Activated CD4-positive, alpha-beta T cell treated with anti-CD3 and anti-CD28 coated beads for 36 hours (primary cell): Measurements from ENCODE around the gene STRIP1. TPM values are rescaled to one million over a fixed set of nuclear protein-coding genes. Genes with fewer than 3 reads are reported as not detected.

ENCODE experiments used
- ATAC-seq: fragments of 200-7000 bp; cut with Tn5 transposase; one replicate; pipeline ENCODE4 v1.10.0; 2021; ENCODE audit warnings: mild to moderate bottlenecking, moderate library complexity
- CTCF ChIA-PET: fragments of 350-600 bp; sonication (Branson Sonifier 250); formaldehyde crosslinking; loops from one replicate; lab custom pipeline; 2021; ENCODE audit warnings: antibody characterized with exemption; lab: Charles Lee
- POLR2A ChIA-PET: fragments of 350-600 bp; sonication (Branson Sonifier 250); formaldehyde crosslinking; loops from one replicate; lab custom pipeline; 2021; ENCODE audit warnings: antibody characterized with exemption, inconsistent platforms; lab: Charles Lee
- DNase-seq: peaks from one replicate; pipeline ENCODE4 v3.0.0-alpha.2; 2020
- H3K27ac Mint-ChIP-seq: one replicate; pipeline ENCODE4 v1.8.0; 2021; ENCODE audit warnings: mixed read lengths
- H3K27me3 Mint-ChIP-seq: one replicate; pipeline ENCODE4 v1.8.0; 2021; ENCODE audit warnings: mixed read lengths
- H3K36me3 Mint-ChIP-seq: one replicate; pipeline ENCODE4 v1.8.0; 2021; ENCODE audit warnings: low read depth, mixed read lengths
- H3K4me1 Mint-ChIP-seq: one replicate; pipeline ENCODE4 v1.8.0; 2021; ENCODE audit warnings: mixed read lengths
- H3K4me3 Mint-ChIP-seq: one replicate; pipeline ENCODE4 v1.8.0; 2021; ENCODE audit warnings: mild to moderate bottlenecking, moderate library complexity, mixed read lengths
- H3K9me3 Mint-ChIP-seq: one replicate; pipeline ENCODE4 v1.8.0; 2021; ENCODE audit warnings: low read depth, mixed read lengths
- intact Hi-C, 2 experiments: fragments of 100-400 bp; cut with DNase I in 1 of 2; cut with micrococcal nuclease in 1 of 2; formaldehyde crosslinking; loops; one replicate each; pipeline versions ENCODE4 v1.14.2 to v1.15.1; 2022 to 2024; cut with DNase I, micrococcal nuclease
- total RNA-seq, 2 experiments: library from RNA; stranded (reverse); gene quantifications; one replicate each; pipeline ENCODE4 v1.2.3, GENCODE V29; 2021

STRIP1 gene
- total RNA-seq, 2 experiments from 2014 or later = 20.7 to 21.5 TPM

GRCh38 chr1:110091381-110091780 lies 57.0 kb downstream of the STRIP1 start:
- ChIA-PET POLR2A (interaction anchor here (0.7 kb wide), 1 partner anchor 213 kb away, joined by 7 read pairs; no protein-coding TSS in a partner anchor), CTCF (interaction anchor here (0.7 to 6.9 kb wide), 9 partner anchors 10 to 405 kb away, joined by 3 to 128 read pairs (median 5); no protein-coding TSS in a partner anchor)
- ATAC-seq (no peak), DNase-seq (no peak)
- H3K4me3 Mint-ChIP-seq = no peak overlapping the region
- H3K4me1 Mint-ChIP-seq = no peaks in the 10 kb centered on the region
- peaks cover 22% of the 10 kb centered on the region for H3K27me3 Mint-ChIP-seq
- H3K36me3 Mint-ChIP-seq = no peaks in the 10 kb centered on the region
- no peak overlapping the region for H3K27ac Mint-ChIP-seq
- no peaks in the 10 kb centered on the region for H3K9me3 Mint-ChIP-seq
- intact Hi-C loops = no loop called here

GRCh38 chr1:110091791-110092190 lies 57.4 kb downstream of the STRIP1 start:
- no peak overlapping the region for H3K4me3 Mint-ChIP-seq
- ChIA-PET POLR2A (no interaction called here), CTCF (interaction anchor here (0.7 to 6.9 kb wide), 9 partner anchors 10 to 404 kb away, joined by 3 to 128 read pairs (median 5); no protein-coding TSS in a partner anchor)
- no peaks in the 10 kb centered on the region for H3K36me3 Mint-ChIP-seq
- intact Hi-C loops = no loop called here
- DNase-seq (no peak), ATAC-seq (no peak)
- H3K27ac Mint-ChIP-seq = no peak overlapping the region
- H3K27me3 Mint-ChIP-seq = peaks cover 19% of the 10 kb centered on the region
- no peaks in the 10 kb centered on the region for H3K4me1 Mint-ChIP-seq
- no peaks in the 10 kb centered on the region for H3K9me3 Mint-ChIP-seq

- ChIA-PET POLR2A (no interaction called here), CTCF (interaction anchor here (1.0 to 6.9 kb wide), 6 partner anchors 11 to 403 kb away, joined by 3 to 128 read pairs (median 4); no protein-coding TSS in a partner anchor)
- no peak for ATAC-seq
- Mint-ChIP-seq H3K27me3 (peaks cover 11% of the 10 kb centered on the region), H3K36me3 (no peaks in the 10 kb centered on the region), H3K4me1 (no peaks in the 10 kb centered on the region), H3K4me3 (no peak overlapping the region), H3K9me3 (no peaks in the 10 kb centered on the region), H3K27ac (no peak overlapping the region)
- no peak for DNase-seq
- intact Hi-C loops = no loop called here
Observed at GRCh38 chr1:110092991-110093390, 58.6 kb downstream of the STRIP1 start.

GRCh38 chr1:110094931-110095654 lies 60.7 kb downstream of the STRIP1 start:
- ATAC-seq = no peak
- Mint-ChIP-seq H3K27me3 (peaks cover 7% of the 10 kb centered on the region), H3K4me3 (no peak overlapping the region), H3K36me3 (no peaks in the 10 kb centered on the region), H3K4me1 (no peaks in the 10 kb centered on the region), H3K9me3 (no peaks in the 10 kb centered on the region), H3K27ac (no peak overlapping the region)
- DNase-seq = no peak
- ChIA-PET CTCF (no interaction called here), POLR2A (no interaction called here)
- intact Hi-C loops = no loop called here

- POLR2A ChIA-PET = no interaction called here
- Mint-ChIP-seq H3K4me3 (no peak overlapping the region), H3K9me3 (no peaks in the 10 kb centered on the region), H3K4me1 (no peaks in the 10 kb centered on the region), H3K36me3 (no peaks in the 10 kb centered on the region), H3K27me3 (peaks cover 7% of the 10 kb centered on the region), H3K27ac (no peak overlapping the region)
- ATAC-seq (no peak), DNase-seq (no peak)
- intact Hi-C loops = no loop called here
- CTCF ChIA-PET = interaction anchor here (0.5 to 13.6 kb wide), 10 partner anchors 8 to 685 kb away, joined by 3 to 191 read pairs (median 4); partner anchors contain the start of gene UBL4B
Observed at GRCh38 chr1:110097507-110098221, 63.2 kb downstream of the STRIP1 start.

- Mint-ChIP-seq H3K36me3 (no peaks in the 10 kb centered on the region), H3K27me3 (peaks cover 7% of the 10 kb centered on the region), H3K4me1 (no peaks in the 10 kb centered on the region), H3K27ac (no peak overlapping the region), H3K4me3 (no peak overlapping the region), H3K9me3 (no peaks in the 10 kb centered on the region)
- ChIA-PET POLR2A (no interaction called here), CTCF (interaction anchor here (0.6 to 13.6 kb wide), 6 partner anchors 7 to 684 kb away, joined by 3 to 191 read pairs (median 4); no protein-coding TSS in a partner anchor)
- no peak for ATAC-seq
- no peak for DNase-seq
- intact Hi-C loops = no loop called here
Observed at GRCh38 chr1:110098222-110099026, 64.0 kb downstream of the STRIP1 start.

GRCh38 chr1:110100335-110100734 lies 65.9 kb downstream of the STRIP1 start:
- ATAC-seq = no peak
- ChIA-PET POLR2A (no interaction called here), CTCF (interaction anchor here (0.6 to 13.6 kb wide), 5 partner anchors 10 to 324 kb away, joined by 3 to 191 read pairs (median 23); no protein-coding TSS in a partner anchor)
- no peak overlapping the region for H3K4me3 Mint-ChIP-seq
- intact Hi-C loops = no loop called here
- no peaks in the 10 kb centered on the region for H3K9me3 Mint-ChIP-seq
- no peak overlapping the region for H3K27ac Mint-ChIP-seq
- no peaks in the 10 kb centered on the region for H3K4me1 Mint-ChIP-seq
- no peaks in the 10 kb centered on the region for H3K36me3 Mint-ChIP-seq
- DNase-seq = no peak
- H3K27me3 Mint-ChIP-seq = peaks cover 4% of the 10 kb centered on the region

- Mint-ChIP-seq H3K4me1 (no peaks in the 10 kb centered on the region), H3K27ac (no peak overlapping the region)
- POLR2A ChIA-PET = no interaction called here
Observed at GRCh38 chr1:110102081-110102480, 67.7 kb downstream of the STRIP1 start.

More at GRCh38 chr1:110102081-110102480, 67.7 kb downstream of the STRIP1 start:
- Mint-ChIP-seq H3K36me3 (no peaks in the 10 kb centered on the region), H3K4me3 (no peak overlapping the region), H3K27me3 (no peaks in the 10 kb centered on the region), H3K9me3 (no peaks in the 10 kb centered on the region)
- CTCF ChIA-PET = interaction anchor here (0.7 to 13.6 kb wide), 6 partner anchors 12 to 929 kb away, joined by 3 to 191 read pairs (median 30); no protein-coding TSS in a partner anchor
- no peak for DNase-seq
- intact Hi-C loops = no loop called here
- ATAC-seq = no peak

Other genes starting within 250 kb of the STRIP1 start
- 10 to 100 TPM; 37.7 to 44.8 TPM for gene CSF1, start 123.8 kb upstream of the STRIP1 start, total RNA-seq
- 10 to 100 TPM; 79.1 to 82.6 TPM for gene AHCYL1, start 49.9 kb upstream of the STRIP1 start, total RNA-seq
- gene ALX3, start 36.0 kb downstream of the STRIP1 start, total RNA-seq = not detected
- gene UBL4B, start 77.8 kb downstream of the STRIP1 start, total RNA-seq = not detected
- under 1 TPM; 0.07 TPM for gene SLC6A17, start 115.9 kb downstream of the STRIP1 start, total RNA-seq
- 10 to 100 TPM; 13.9 to 14.3 TPM for gene KCNC4, start 175.7 kb downstream of the STRIP1 start, total RNA-seq